Globus pallidus (tissue), 1 donor: Measurements from ENCODE around the gene ADCY7.

Experiments used
- DNase-seq: peaks from one replicate; pipeline ENCODE4 v3.0.0-alpha.2; 2015; ENCODE audit warnings: low spot score

Gene ADCY7

GRCh38 chr16:50282010-50282538 lies 15.7 kb downstream of the ADCY7 start:
- peak; percentile 76 for DNase-seq

GRCh38 chr16:50282955-50283631 lies 16.7 kb downstream of the ADCY7 start:
- DNase-seq, result no peak

- DNase-seq, result no peak
These were observed 18.0 kb downstream of the ADCY7 start for GRCh38 chr16:50284131-50284911.

- DNase-seq, result no peak
These were observed 19.2 kb downstream of the ADCY7 start for GRCh38 chr16:50285406-50286003.

- no peak for DNase-seq
These were observed 20.3 kb downstream of the ADCY7 start for GRCh38 chr16:50286681-50287080.

GRCh38 chr16:50288026-50288425 lies 21.7 kb downstream of the ADCY7 start:
- DNase-seq, result no peak

GRCh38 chr16:50288920-50289319 lies 22.6 kb downstream of the ADCY7 start:
- no peak for DNase-seq

GRCh38 chr16:50289950-50290764 lies 23.8 kb downstream of the ADCY7 start:
- no peak for DNase-seq

GRCh38 chr16:50290856-50291255 lies 24.5 kb downstream of the ADCY7 start:
- no peak for DNase-seq

- no peak for DNase-seq
These were observed 25.6 kb downstream of the ADCY7 start for GRCh38 chr16:50291719-50292565.

GRCh38 chr16:50292566-50292948 lies 26.2 kb downstream of the ADCY7 start:
- no peak for DNase-seq

GRCh38 chr16:50293041-50293783 lies 26.9 kb downstream of the ADCY7 start:
- no peak for DNase-seq

- DNase-seq, result no peak
These were observed 27.9 kb downstream of the ADCY7 start for GRCh38 chr16:50293994-50294855.

GRCh38 chr16:50294955-50295354 lies 28.6 kb downstream of the ADCY7 start:
- DNase-seq, result no peak

- DNase-seq, result no peak
These were observed 29.3 kb downstream of the ADCY7 start for GRCh38 chr16:50295541-50296132.

- DNase-seq, result no peak
These were observed 30.5 kb downstream of the ADCY7 start for GRCh38 chr16:50296807-50297206.

- DNase-seq, result no peak
These were observed 31.1 kb downstream of the ADCY7 start for GRCh38 chr16:50297301-50298074.

- no peak for DNase-seq
These were observed 31.7 kb downstream of the ADCY7 start for GRCh38 chr16:50298075-50298460.
